Esophagus squamous epithelium (tissue), 5 donors: Measurements from ENCODE around the gene CCDC88C. TPM values are rescaled to one million over a fixed set of nuclear protein-coding genes. Genes with fewer than 3 reads are reported as not detected.

Experiments
- DNase-seq: peaks from one replicate; lab custom pipeline; 2025; lab: John Stamatoyannopoulos, UW
- H3K27ac ChIP-seq, 4 donors: fragments of 200-600 bp; sonication (generic); one replicate each; pipeline ENCODE4 v1.5.1; 2016 to 2019; ENCODE audit warnings: mild to moderate bottlenecking in 1 of 4
- H3K27me3 ChIP-seq, 4 donors: fragments of 200-600 bp; sonication (generic); 1 replicate in 3 of 4; 2 replicates in 1 of 4; pipeline versions ENCODE4 v1.5.1 to v1.6.0; 2017 to 2021; ENCODE audit warnings: antibody characterized with exemption in 1 of 4
- H3K36me3 ChIP-seq, 3 donors: fragments of 200-600 bp; sonication (generic); one replicate each; pipeline ENCODE4 v1.5.1; 2016 to 2019
- H3K4me1 ChIP-seq, 3 donors: fragments of 200-600 bp; sonication (generic); one replicate each; pipeline ENCODE4 v1.5.1; 2017 to 2019
- H3K4me3 ChIP-seq, 4 donors: fragments of 200-600 bp; sonication (generic); 1 replicate in 3 of 4; 2 replicates in 1 of 4; pipeline ENCODE4 v1.5.1; 2016 to 2019; ENCODE audit warnings: mild to moderate bottlenecking in 2 of 4, moderate library complexity in 1 of 4
- H3K9me3 ChIP-seq, 3 donors: fragments of 200-600 bp; sonication (generic); one replicate each; pipeline ENCODE4 v1.5.1; 2016 to 2019
- POLR2A ChIP-seq, 4 donors: fragments of 450-650 bp; IDR thresholded peaks; one replicate each; pipeline ENCODE4 v1.6.1; 2017; ENCODE audit warnings: antibody characterized with exemption in 4 of 4, mild to moderate bottlenecking in 4 of 4, moderate library complexity in 3 of 4
- WGBS, 2 donors: methylation state at CpG; one replicate each; pipeline ENCODE4 v1.1.5; 2018; 5-methylcytosine and 5-hydroxymethylcytosine counted together
- intact Hi-C: fragments of 100-400 bp; cut with DNase I; formaldehyde crosslinking; loops from one replicate; pipeline ENCODE4 v1.15.0; 2022
- total RNA-seq, 4 donors: library from RNA; depleted of rRNA; stranded (reverse); fragments of >200 nt; gene quantifications; one replicate each; pipeline ENCODE4 v1.1.0, GENCODE V29; 2016
- TF ChIP-seq, protein P1 (sequence below), 6 experiments: fragments of 450-650 bp in 4 of 6; fragments of 200-600 bp in 2 of 6; sonication (generic) in 2 of 6; IDR thresholded peaks; one replicate each; pipeline ENCODE4 v1.5.1; 2016 to 2019; ENCODE audit warnings: antibody characterized with exemption in 6 of 6, mild to moderate bottlenecking in 4 of 6, moderate library complexity in 4 of 6
- donor health status: DM: yes; HTN: yes; CAD: no.

The CCDC88C gene
- total RNA-seq, 4 donors from 2014 or later = 23.2 to 31.5 (median 29.9) TPM

DNA sequence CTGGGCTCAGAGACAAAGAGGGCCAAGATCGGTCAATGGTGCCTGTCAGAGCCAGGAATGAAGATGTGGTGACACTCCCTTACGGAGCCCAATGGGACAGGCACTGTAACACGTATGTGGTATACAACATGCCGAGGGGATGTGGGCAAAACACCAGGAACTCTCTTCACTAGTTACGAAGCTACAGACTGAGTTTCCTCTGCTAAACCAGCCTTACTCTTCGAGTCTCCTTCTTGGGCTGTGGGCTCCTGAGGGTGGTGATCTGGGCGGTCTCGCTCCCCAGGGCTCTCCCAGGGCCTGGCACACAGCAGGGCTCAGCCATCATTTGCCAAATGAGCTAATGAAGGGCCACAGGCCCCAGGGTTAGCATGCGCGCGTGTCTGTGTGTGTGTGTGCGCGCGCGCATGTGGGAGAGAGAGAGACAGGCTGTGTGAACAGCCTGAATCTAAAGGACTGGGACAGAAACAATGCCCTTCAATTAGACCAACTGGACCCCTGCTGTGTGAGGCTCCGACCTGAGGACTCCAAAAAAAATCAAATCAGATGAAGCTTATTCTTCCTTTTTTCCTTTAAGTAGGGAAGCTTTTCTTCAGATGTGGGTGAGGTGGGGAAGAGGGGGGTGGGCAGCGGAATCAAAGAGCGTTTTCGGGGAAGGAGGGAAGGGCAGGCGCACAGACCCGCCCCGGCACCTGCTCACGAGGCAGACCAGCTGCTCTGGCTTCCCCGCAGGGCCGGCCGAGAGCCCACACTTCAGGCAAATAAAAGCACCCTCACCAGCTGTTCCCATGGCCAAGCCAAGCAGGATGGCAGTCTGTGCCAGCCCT is 42.5 kb downstream of the CCDC88C start:
- no peak overlapping the region for H3K4me3 ChIP-seq
- peak overlapping the region in 1 of 4 donors; percentile 55 for H3K27ac ChIP-seq
- no peaks in the 10 kb centered on the region for H3K36me3 ChIP-seq
- TF ChIP-seq POLR2A (IDR thresholded peaks at IDR 0.05) = no peak
- TF ChIP-seq, protein P1, sequence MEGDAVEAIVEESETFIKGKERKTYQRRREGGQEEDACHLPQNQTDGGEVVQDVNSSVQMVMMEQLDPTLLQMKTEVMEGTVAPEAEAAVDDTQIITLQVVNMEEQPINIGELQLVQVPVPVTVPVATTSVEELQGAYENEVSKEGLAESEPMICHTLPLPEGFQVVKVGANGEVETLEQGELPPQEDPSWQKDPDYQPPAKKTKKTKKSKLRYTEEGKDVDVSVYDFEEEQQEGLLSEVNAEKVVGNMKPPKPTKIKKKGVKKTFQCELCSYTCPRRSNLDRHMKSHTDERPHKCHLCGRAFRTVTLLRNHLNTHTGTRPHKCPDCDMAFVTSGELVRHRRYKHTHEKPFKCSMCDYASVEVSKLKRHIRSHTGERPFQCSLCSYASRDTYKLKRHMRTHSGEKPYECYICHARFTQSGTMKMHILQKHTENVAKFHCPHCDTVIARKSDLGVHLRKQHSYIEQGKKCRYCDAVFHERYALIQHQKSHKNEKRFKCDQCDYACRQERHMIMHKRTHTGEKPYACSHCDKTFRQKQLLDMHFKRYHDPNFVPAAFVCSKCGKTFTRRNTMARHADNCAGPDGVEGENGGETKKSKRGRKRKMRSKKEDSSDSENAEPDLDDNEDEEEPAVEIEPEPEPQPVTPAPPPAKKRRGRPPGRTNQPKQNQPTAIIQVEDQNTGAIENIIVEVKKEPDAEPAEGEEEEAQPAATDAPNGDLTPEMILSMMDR (IDR thresholded peaks at IDR 0.05) = no peak
- H3K4me1 ChIP-seq = peaks cover 39 to 100% (median 74%) of the 10 kb centered on the region in 3 donors
- WGBS, 2 donors = 62 to 87% methylated on average over 17 to 23 of the region's 26 CpGs
- no peaks in the 10 kb centered on the region for H3K9me3 ChIP-seq
- no peak for DNase-seq
- intact Hi-C loops = no loop called here
- H3K27me3 ChIP-seq = no peaks in the 10 kb centered on the region

DNA sequence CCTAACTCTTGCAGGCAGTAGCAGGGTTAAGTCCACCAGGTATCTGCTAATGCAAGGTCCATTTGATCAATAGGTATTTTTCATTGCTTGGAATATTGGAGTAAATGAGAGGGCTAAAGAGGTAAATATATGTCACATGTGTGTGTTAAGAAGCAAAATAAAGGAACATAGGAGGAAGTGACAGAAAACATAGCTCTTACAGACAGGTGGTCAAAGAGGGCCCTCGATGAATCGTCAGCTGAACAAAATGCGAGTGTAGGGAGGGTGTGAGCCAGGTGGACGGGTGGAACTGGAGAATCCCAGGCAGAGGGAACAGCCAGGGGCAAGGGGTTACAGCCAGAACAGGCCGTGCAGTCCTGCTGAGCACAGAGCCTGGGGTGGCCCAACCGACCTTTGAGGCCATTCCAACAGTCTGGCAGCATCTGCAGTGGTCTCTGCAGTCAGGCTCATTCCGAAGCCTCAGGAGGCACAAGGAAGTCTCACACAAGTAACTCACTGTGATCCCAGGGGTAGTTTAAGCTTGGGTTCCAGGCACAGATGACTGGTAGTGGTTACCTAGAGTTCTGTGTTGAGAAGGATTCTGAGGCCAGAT is 43.2 kb downstream of the CCDC88C start:
- no peaks in the 10 kb centered on the region for H3K27me3 ChIP-seq
- peaks cover 42 to 100% (median 75%) of the 10 kb centered on the region in 3 donors for H3K4me1 ChIP-seq
- peak overlapping the region in 2 of 4 donors; percentile 34 to 65 for H3K27ac ChIP-seq

DNA sequence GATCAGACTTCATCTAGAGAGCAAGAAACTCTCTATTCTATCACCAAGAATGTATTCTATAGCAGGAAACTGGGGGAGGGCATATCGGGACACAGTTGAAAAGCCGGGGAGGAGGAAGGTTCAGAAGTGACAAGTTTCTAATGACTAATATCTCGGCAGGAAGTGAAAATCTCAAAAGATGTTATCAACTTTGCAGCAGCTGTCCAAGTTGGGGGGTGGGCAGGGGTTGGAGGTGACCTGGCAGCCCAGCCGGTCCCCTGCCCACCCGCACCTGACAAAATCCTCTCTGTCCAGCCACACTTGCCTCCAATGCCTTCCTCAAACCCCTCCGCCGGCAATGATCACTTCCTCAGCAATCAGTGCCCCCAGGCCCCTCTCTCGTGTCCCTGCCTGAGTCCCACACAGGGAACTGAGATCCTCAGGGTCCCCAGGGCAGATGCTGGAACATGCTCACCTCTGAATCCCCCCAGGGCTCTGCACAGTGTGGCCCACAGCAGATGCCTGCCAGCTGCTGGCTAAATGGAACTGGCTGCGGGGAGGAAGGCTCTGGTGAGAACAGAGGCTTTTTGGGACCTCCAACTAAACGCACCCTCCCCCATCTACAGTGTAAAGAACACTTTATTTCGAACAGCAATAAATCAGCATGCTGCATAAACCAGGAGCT is 43.9 kb downstream of the CCDC88C start:
- TF ChIP-seq, protein P1 (IDR thresholded peaks at IDR 0.05) = no peak
- TF ChIP-seq POLR2A (IDR thresholded peaks at IDR 0.05) = no peak
- H3K27me3 ChIP-seq = no peaks in the 10 kb centered on the region
- H3K4me3 ChIP-seq = peak overlapping the region in 1 of 4 donors; percentile 9
- H3K4me1 ChIP-seq = peaks cover 44 to 100% (median 77%) of the 10 kb centered on the region in 3 donors
- H3K27ac ChIP-seq = peak overlapping the region; percentile 21 to 65 (median 30)
- no peaks in the 10 kb centered on the region for H3K9me3 ChIP-seq
- no peak for DNase-seq
- H3K36me3 ChIP-seq = no peaks in the 10 kb centered on the region
- 34 to 56% methylated on average over 8 to 11 of the region's 11 CpGs for WGBS, 2 donors
- intact Hi-C loops = no loop called here

More for the DNA sequence above, 43.2 kb downstream of the CCDC88C start:
- no peaks in the 10 kb centered on the region for H3K9me3 ChIP-seq
- 61 to 69% methylated on average over 7 of the region's 7 CpGs for WGBS, 2 donors
- no peak for DNase-seq
- H3K36me3 ChIP-seq = no peaks in the 10 kb centered on the region
- no peak overlapping the region for H3K4me3 ChIP-seq
- intact Hi-C loops = no loop called here
- no peak for TF ChIP-seq POLR2A (IDR thresholded peaks at IDR 0.05)
- TF ChIP-seq, protein P1 (IDR thresholded peaks at IDR 0.05) = no peak

GRCh38 chr14:91372671-91373495 is 44.7 kb downstream of the CCDC88C start:
- no peak for DNase-seq
- H3K4me1 ChIP-seq = peaks cover 49 to 100% (median 73%) of the 10 kb centered on the region in 3 donors
- TF ChIP-seq POLR2A (IDR thresholded peaks at IDR 0.05) = no peak
- TF ChIP-seq, protein P1 (IDR thresholded peaks at IDR 0.05) = no peak
- H3K36me3 ChIP-seq = no peaks in the 10 kb centered on the region
- no peaks in the 10 kb centered on the region for H3K27me3 ChIP-seq
- peak overlapping the region in 3 of 4 donors; percentile 9 to 82 (median 67) for H3K27ac ChIP-seq
- H3K9me3 ChIP-seq = no peaks in the 10 kb centered on the region
- intact Hi-C loops = no loop called here
- WGBS, 2 donors = 0 to 53% methylated on average over 3 of the region's 17 CpGs
- H3K4me3 ChIP-seq = peak overlapping the region in 1 of 4 donors; percentile 7
